Epithelial cell of alveolus of lung (primary cell): ENCODE data around the gene LEPROT. TPM values are rescaled to one million over a fixed set of nuclear protein-coding genes. Genes with fewer than 3 reads are reported as not detected.

Experiments
- total RNA-seq: library from RNA; depleted of rRNA; stranded (reverse); fragments of >200 nt; gene quantifications from 2 replicates; pipeline ENCODE4 v1.2.1, GENCODE V29; 2015

Gene LEPROT, protein sequence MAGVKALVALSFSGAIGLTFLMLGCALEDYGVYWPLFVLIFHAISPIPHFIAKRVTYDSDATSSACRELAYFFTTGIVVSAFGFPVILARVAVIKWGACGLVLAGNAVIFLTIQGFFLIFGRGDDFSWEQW
- 32.8 and 44.6 TPM in 2 replicates for total RNA-seq

DNA sequence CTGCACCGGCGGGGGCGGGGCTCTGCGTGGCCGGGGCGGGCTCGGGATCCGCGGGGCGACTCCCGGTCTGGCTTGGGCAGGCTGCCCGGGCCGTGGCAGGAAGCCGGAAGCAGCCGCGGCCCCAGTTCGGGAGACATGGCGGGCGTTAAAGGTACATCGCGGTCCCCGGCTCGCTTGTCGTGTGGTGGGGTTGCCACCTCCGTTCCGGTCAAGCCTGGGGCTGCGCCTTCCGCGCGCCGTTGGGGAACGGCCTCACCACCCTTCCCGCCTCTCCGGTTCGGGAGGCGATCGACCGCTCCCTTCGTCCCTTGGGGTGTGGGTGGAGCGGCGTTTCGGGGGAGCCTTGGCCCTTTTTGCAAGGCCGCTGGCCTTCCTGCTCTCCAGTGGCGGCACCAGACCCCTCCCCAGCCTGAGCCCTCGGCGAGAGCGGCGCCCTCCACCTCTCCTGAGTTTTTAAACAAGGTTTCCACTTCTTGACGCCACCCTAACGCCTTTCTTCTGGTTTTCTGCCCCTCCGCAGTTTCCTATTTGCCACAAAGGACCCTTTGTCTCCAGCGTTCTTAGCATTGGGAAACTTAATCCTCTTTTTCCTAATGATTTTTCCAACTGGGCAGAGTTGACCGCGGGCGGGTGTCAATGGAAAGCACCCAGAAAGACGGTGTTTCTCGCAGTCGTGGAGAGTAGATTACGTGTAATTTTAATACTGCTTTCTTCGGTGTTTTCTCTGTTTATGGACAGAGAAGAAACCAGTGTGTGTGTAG lies at the start of gene LEPROT, which contains the start of gene LEPR:
TSS of gene LEPROT (plus strand) at position 79 of the 761 bp plus-strand sequence. CDS start at position 136, 57 bp downstream.
TSS of gene LEPR (plus strand) at position 79 of the 761 bp plus-strand sequence. CDS start 144,898 bp downstream, outside the sequence.

Other genes with a start within 250 kb of the LEPROT start
- 0.08 and 0.52 TPM in 2 replicates for gene DNAJC6, start 111.1 kb upstream of the LEPROT start, total RNA-seq
- 5.4 and 8.3 TPM in 2 replicates for gene LEPR, start within 50 bp of the LEPROT start, total RNA-seq